ENCODE measurements around the gene RAP1GAP.

Gene RAP1GAP

GRCh38 chr1:21661886-21662285, 7.3 kb downstream of the RAP1GAP start:
- no peak for DNase-seq

GRCh38 chr1:21659924-21660326, 9.2 kb downstream of the RAP1GAP start:
- DNase-seq, result no peak

GRCh38 chr1:21659099-21659923, 9.8 kb downstream of the RAP1GAP start:
- DNase-seq, result peak; percentile 85

- no peak for DNase-seq
Observed at GRCh38 chr1:21657456-21658190, 11.5 kb downstream of the RAP1GAP start.

GRCh38 chr1:21655748-21656147, 13.4 kb downstream of the RAP1GAP start:
- no peak for DNase-seq

- no peak for DNase-seq
Observed at GRCh38 chr1:21655259-21655658, 13.9 kb downstream of the RAP1GAP start.

- DNase-seq, result no peak
Observed at GRCh38 chr1:21654209-21654608, 14.9 kb downstream of the RAP1GAP start.

- peak; percentile 37 for DNase-seq
Observed at GRCh38 chr1:21653744-21654100, 15.4 kb downstream of the RAP1GAP start.

- DNase-seq, result no peak
Observed at GRCh38 chr1:21652937-21653743, 16.0 kb downstream of the RAP1GAP start.

GRCh38 chr1:21652101-21652936, 16.8 kb downstream of the RAP1GAP start:
- DNase-seq, result peak; percentile 11

- DNase-seq, result peak; percentile 79
Observed at GRCh38 chr1:21651214-21652042, 17.7 kb downstream of the RAP1GAP start.

- no peak for DNase-seq
Observed at GRCh38 chr1:21650400-21650799, 18.8 kb downstream of the RAP1GAP start.

- DNase-seq, result no peak
Observed at GRCh38 chr1:21649315-21649714, 19.8 kb downstream of the RAP1GAP start.

- no peak for DNase-seq
Observed at GRCh38 chr1:21648791-21649190, 20.4 kb downstream of the RAP1GAP start.

- DNase-seq, result no peak
Observed at GRCh38 chr1:21648352-21648730, 20.8 kb downstream of the RAP1GAP start.

GRCh38 chr1:21647431-21648351, 21.5 kb downstream of the RAP1GAP start:
- peak; percentile 66 for DNase-seq

- DNase-seq, result no peak
Observed at GRCh38 chr1:21645550-21645949, 23.6 kb downstream of the RAP1GAP start.

GRCh38 chr1:21644906-21645305, 24.3 kb downstream of the RAP1GAP start:
- DNase-seq, result no peak

GRCh38 chr1:21644348-21644747, 24.8 kb downstream of the RAP1GAP start:
- DNase-seq, result no peak

GRCh38 chr1:21643624-21644023, 25.5 kb downstream of the RAP1GAP start:
- DNase-seq, result no peak

All from right hindlimb (tissue), 1 donor.